Neuronal stem cell (in vitro differentiated cells): Measurements from ENCODE around the gene NWD2.

Experiments used
- DNase-seq: peaks from one replicate; pipeline ENCODE4 v3.0.0-alpha.2; 2013; ENCODE audit warnings: low spot score
- H2AFZ ChIP-seq: one replicate; pipeline ENCODE4 v1.6.1; 2013; ENCODE audit warnings: mild to moderate bottlenecking, low read length, inconsistent platforms
- H2AK5ac ChIP-seq: 2 replicates; pipeline ENCODE4 v1.6.1; 2013; ENCODE audit warnings: low read depth, mild to moderate bottlenecking, inconsistent platforms, low read length, moderate library complexity, mixed read lengths
- H2BK120ac ChIP-seq: 2 replicates; pipeline ENCODE4 v1.6.1; 2013; ENCODE audit warnings: low read depth, mild to moderate bottlenecking, inconsistent platforms, low read length, moderate library complexity, mixed read lengths
- H2BK12ac ChIP-seq: one replicate; pipeline ENCODE4 v1.6.1; 2013; ENCODE audit warnings: low read length, inconsistent platforms
- H2BK15ac ChIP-seq: 2 replicates; pipeline ENCODE4 v1.6.1; 2013; ENCODE audit warnings: mild to moderate bottlenecking, low read length, inconsistent platforms, mixed read lengths
- H2BK5ac ChIP-seq: one replicate; pipeline ENCODE4 v1.6.1; 2013; ENCODE audit warnings: inconsistent platforms, mild to moderate bottlenecking, low read length, moderate library complexity
- H3K14ac ChIP-seq: one replicate; pipeline ENCODE4 v1.6.1; 2013; ENCODE audit warnings: low read length, inconsistent platforms
- H3K18ac ChIP-seq: 2 replicates; pipeline ENCODE4 v1.6.1; 2013; ENCODE audit warnings: low read length, inconsistent platforms
- H3K23ac ChIP-seq: 2 replicates; pipeline ENCODE4 v1.6.1; 2013; ENCODE audit warnings: low read depth, mild to moderate bottlenecking, mixed read lengths, low read length, inconsistent platforms; ENCODE audit not compliant: poor library complexity
- H3K27ac ChIP-seq: replicated peaks from 3 replicates; pipeline ENCODE4 v1.5.1; 2013; ENCODE audit warnings: low read length, inconsistent platforms
- H3K27me3 ChIP-seq, 3 experiments: 2 replicates each; pipeline ENCODE4 v1.6.1; 2013; ENCODE audit warnings: low read length in 3 of 3, mild to moderate bottlenecking in 2 of 3, inconsistent platforms in 1 of 3, low read depth in 1 of 3, mixed read lengths in 1 of 3, moderate library complexity in 1 of 3; ENCODE audit not compliant: control insufficient read depth in 3 of 3, insufficient read depth in 3 of 3
- H3K36me3 ChIP-seq, 2 donors: replicated peaks in 1 of 2; 2 replicates each; pipeline ENCODE4 v1.6.1; 2013; ENCODE audit warnings: low read length in 2 of 2; ENCODE audit not compliant: control insufficient read depth in 2 of 2, insufficient read depth in 2 of 2
- H3K4ac ChIP-seq: 2 replicates; pipeline ENCODE4 v1.6.1; 2013; ENCODE audit warnings: inconsistent platforms, mild to moderate bottlenecking, low read length, moderate library complexity
- H3K4me1 ChIP-seq, 2 donors: 1 replicate in 1 of 2; 2 replicates in 1 of 2; pipeline ENCODE4 v1.6.1; 2013; ENCODE audit warnings: low read length in 2 of 2, low read depth in 1 of 2; ENCODE audit not compliant: control insufficient read depth in 2 of 2, insufficient read depth in 1 of 2
- H3K4me2 ChIP-seq: one replicate; pipeline ENCODE4 v1.6.1; 2013; ENCODE audit warnings: mild to moderate bottlenecking, low read length, inconsistent platforms; ENCODE audit not compliant: insufficient read depth, poor library complexity, severe bottlenecking
- H3K4me3 ChIP-seq, 2 donors: 2 replicates each; pipeline ENCODE4 v1.5.1; 2013; ENCODE audit warnings: low read length in 2 of 2, mild to moderate bottlenecking in 2 of 2, inconsistent platforms in 1 of 2, moderate library complexity in 1 of 2
- H3K79me1 ChIP-seq: one replicate; pipeline ENCODE4 v1.6.1; 2013; ENCODE audit warnings: low read depth, mild to moderate bottlenecking, inconsistent platforms, low read length, moderate library complexity
- H3K9ac ChIP-seq: one replicate; pipeline ENCODE4 v1.6.1; 2013; ENCODE audit warnings: mild to moderate bottlenecking, low read depth, low read length, inconsistent platforms; ENCODE audit not compliant: poor library complexity
- H3K9me3 ChIP-seq, 2 donors: replicated peaks in 1 of 2; 2 replicates each; pipeline versions ENCODE3 to v1.6.1; 2013; ENCODE audit warnings: low read length in 2 of 2, mild to moderate bottlenecking in 2 of 2, inconsistent platforms in 1 of 2, low read depth in 1 of 2, mixed read lengths in 1 of 2, moderate library complexity in 1 of 2; ENCODE audit not compliant: control insufficient read depth in 2 of 2, insufficient read depth in 1 of 2
- H4K8ac ChIP-seq: one replicate; pipeline ENCODE4 v1.6.1; 2013; ENCODE audit warnings: low read depth, mild to moderate bottlenecking, inconsistent platforms, low read length, moderate library complexity
- H4K91ac ChIP-seq: one replicate; pipeline ENCODE4 v1.6.1; 2013; ENCODE audit warnings: low read length, low read depth, mild to moderate bottlenecking, inconsistent platforms; ENCODE audit not compliant: poor library complexity
- WGBS, 2 donors: extraction: QIAGEN DNeasy Blood & Tissue Kit; methylation state at CpG; one replicate each; pipeline ENCODE4 v1.1.7; 2013; ENCODE audit warnings: missing lambda C conversion rate in 2 of 2, mixed read lengths in 1 of 2; ENCODE audit not compliant: insufficient read length in 2 of 2, insufficient replicate concordance in 1 of 2; ENCODE audit errors: extremely low coverage in 2 of 2; 5-methylcytosine and 5-hydroxymethylcytosine counted together

The NWD2 gene

GRCh38 chr4:37434469-37434868 lies 189.9 kb downstream of the NWD2 start:
- H3K79me1 ChIP-seq: no peaks in the 10 kb centered on the region
- H2BK12ac ChIP-seq: no peak overlapping the region
- H3K18ac ChIP-seq: no peak overlapping the region
- DNase-seq: no peak
- no peak overlapping the region for H3K4me2 ChIP-seq
- H3K36me3 ChIP-seq: no peaks in the 10 kb centered on the region
- H3K14ac ChIP-seq: no peak overlapping the region
- no peak overlapping the region for H3K9ac ChIP-seq
- no peak overlapping the region for H2AK5ac ChIP-seq
- H4K8ac ChIP-seq: no peak overlapping the region
- no peak overlapping the region for H2BK120ac ChIP-seq
- WGBS, 2 donors: no CpG with 5 or more reads among the region's 3 CpGs
- no peak overlapping the region for H3K4me3 ChIP-seq
- no peaks in the 10 kb centered on the region for H3K4me1 ChIP-seq
- no peaks in the 10 kb centered on the region for H3K9me3 ChIP-seq
- H3K27me3 ChIP-seq: peaks cover 0 to 4% (median 0%) of the 10 kb centered on the region in 3 experiments
- no peak overlapping the region for H2AFZ ChIP-seq
- H2BK5ac ChIP-seq: no peak overlapping the region
- H3K23ac ChIP-seq: no peak overlapping the region
- no peak overlapping the region for H4K91ac ChIP-seq
- H3K27ac ChIP-seq: no peak overlapping the region
- no peak overlapping the region for H2BK15ac ChIP-seq
- no peak overlapping the region for H3K4ac ChIP-seq

GRCh38 chr4:37436546-37436945 lies 192.0 kb downstream of the NWD2 start:
- Histone ChIP-seq H3K18ac (no peak overlapping the region), H3K14ac (no peak overlapping the region), H2AK5ac (no peak overlapping the region), H3K27ac (no peak overlapping the region), H3K4me2 (no peak overlapping the region), H3K4me1 (no peaks in the 10 kb centered on the region), H3K4me3 (no peak overlapping the region), H3K36me3 (no peaks in the 10 kb centered on the region), H2BK5ac (no peak overlapping the region), H4K8ac (no peak overlapping the region), H3K9ac (no peak overlapping the region), H2AFZ (no peak overlapping the region), H3K27me3 (peaks cover 0 to 4% (median 0%) of the 10 kb centered on the region in 3 experiments), H3K79me1 (no peaks in the 10 kb centered on the region), H3K4ac (no peak overlapping the region), H2BK12ac (no peak overlapping the region), H3K9me3 (no peaks in the 10 kb centered on the region), H4K91ac (no peak overlapping the region), H2BK15ac (no peak overlapping the region), H2BK120ac (no peak overlapping the region), H3K23ac (no peak overlapping the region)
- DNase-seq: no peak
- WGBS, 2 donors: no CpG with 5 or more reads among the region's 1 CpG

GRCh38 chr4:37437163-37437562 lies 192.6 kb downstream of the NWD2 start:
- Histone ChIP-seq H3K4me3 (no peak overlapping the region), H4K91ac (no peak overlapping the region), H2AK5ac (no peak overlapping the region), H3K9ac (no peak overlapping the region), H2BK120ac (no peak overlapping the region), H2BK15ac (no peak overlapping the region), H2BK5ac (no peak overlapping the region), H3K9me3 (no peaks in the 10 kb centered on the region), H3K18ac (no peak overlapping the region), H3K27ac (no peak overlapping the region), H4K8ac (no peak overlapping the region), H2AFZ (no peak overlapping the region), H3K4me1 (no peaks in the 10 kb centered on the region), H3K4me2 (no peak overlapping the region), H3K14ac (no peak overlapping the region), H3K4ac (no peak overlapping the region), H3K27me3 (peaks cover 0 to 4% (median 0%) of the 10 kb centered on the region in 3 experiments), H3K79me1 (no peaks in the 10 kb centered on the region), H3K36me3 (no peaks in the 10 kb centered on the region), H2BK12ac (no peak overlapping the region), H3K23ac (no peak overlapping the region)
- WGBS, 2 donors: no CpG with 5 or more reads among the region's 4 CpGs
- DNase-seq: no peak

- Histone ChIP-seq H3K9ac (no peak overlapping the region), H3K4ac (no peak overlapping the region), H3K23ac (no peak overlapping the region), H2BK120ac (no peak overlapping the region), H2BK5ac (no peak overlapping the region), H3K14ac (no peak overlapping the region), H3K18ac (no peak overlapping the region), H3K79me1 (no peaks in the 10 kb centered on the region), H3K4me3 (no peak overlapping the region), H3K27ac (no peak overlapping the region), H2AK5ac (no peak overlapping the region), H3K27me3 (peaks cover 0 to 4% (median 0%) of the 10 kb centered on the region in 3 experiments), H4K8ac (no peak overlapping the region), H2BK15ac (no peak overlapping the region), H2AFZ (no peak overlapping the region), H4K91ac (no peak overlapping the region), H3K36me3 (no peaks in the 10 kb centered on the region), H2BK12ac (no peak overlapping the region), H3K9me3 (no peaks in the 10 kb centered on the region), H3K4me2 (no peak overlapping the region), H3K4me1 (no peaks in the 10 kb centered on the region)
- no peak for DNase-seq
- WGBS, 2 donors: no CpG with 5 or more reads among the region's 8 CpGs
Observed at GRCh38 chr4:37438564-37439279, 194.2 kb downstream of the NWD2 start.
